Body of pancreas (tissue), 4 donors: ENCODE measurements around the gene SREBF1.

Source experiments
- POLR2A ChIP-seq, 3 donors: fragments of 450-650 bp; IDR thresholded peaks; one replicate each; pipeline ENCODE4 v1.6.1; 2016; ENCODE audit warnings: antibody characterized with exemption in 3 of 3, mild to moderate bottlenecking in 2 of 3
- TF ChIP-seq, protein P1 (sequence below), 7 experiments: fragments of 450-650 bp in 4 of 7; fragments of 200-600 bp in 3 of 7; sonication (generic) in 3 of 7; IDR thresholded peaks; one replicate each; pipeline ENCODE4 v1.5.1; 2016 to 2019; ENCODE audit warnings: antibody characterized with exemption in 7 of 7

DNA sequence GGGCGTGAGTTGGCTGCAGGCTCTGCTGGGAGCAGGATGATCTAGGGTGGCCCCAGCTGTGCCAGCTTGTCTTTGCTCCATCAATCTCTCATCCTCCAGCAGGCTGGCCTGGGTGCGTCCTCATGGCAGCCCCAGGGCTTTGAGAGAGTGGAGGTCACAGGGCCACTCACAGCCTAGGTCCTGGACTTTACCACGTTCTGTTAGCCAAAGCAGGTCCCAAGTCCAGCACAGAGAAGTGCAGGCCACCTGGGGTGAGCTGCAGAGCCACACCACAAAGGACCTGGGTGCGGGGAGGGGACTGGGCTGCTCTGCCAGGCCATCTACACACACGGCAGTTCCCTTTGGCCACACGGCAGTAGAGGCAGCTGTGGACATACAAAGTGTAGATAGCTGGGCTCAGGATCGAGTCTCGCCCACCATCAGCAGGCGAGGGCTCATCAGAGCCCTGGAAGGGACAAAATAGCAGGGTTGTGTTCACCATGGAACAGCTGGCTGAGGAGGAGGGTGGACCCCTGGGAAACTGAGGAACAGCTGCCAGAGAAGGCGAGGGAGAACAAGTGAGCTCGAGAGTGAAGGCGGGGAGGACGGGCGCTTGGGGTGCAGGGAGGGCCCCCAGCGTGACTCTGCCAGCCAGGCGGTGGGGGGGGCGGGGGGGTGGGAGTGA is 30.0 kb downstream of the SREBF1 start:
- TF ChIP-seq, protein P1, sequence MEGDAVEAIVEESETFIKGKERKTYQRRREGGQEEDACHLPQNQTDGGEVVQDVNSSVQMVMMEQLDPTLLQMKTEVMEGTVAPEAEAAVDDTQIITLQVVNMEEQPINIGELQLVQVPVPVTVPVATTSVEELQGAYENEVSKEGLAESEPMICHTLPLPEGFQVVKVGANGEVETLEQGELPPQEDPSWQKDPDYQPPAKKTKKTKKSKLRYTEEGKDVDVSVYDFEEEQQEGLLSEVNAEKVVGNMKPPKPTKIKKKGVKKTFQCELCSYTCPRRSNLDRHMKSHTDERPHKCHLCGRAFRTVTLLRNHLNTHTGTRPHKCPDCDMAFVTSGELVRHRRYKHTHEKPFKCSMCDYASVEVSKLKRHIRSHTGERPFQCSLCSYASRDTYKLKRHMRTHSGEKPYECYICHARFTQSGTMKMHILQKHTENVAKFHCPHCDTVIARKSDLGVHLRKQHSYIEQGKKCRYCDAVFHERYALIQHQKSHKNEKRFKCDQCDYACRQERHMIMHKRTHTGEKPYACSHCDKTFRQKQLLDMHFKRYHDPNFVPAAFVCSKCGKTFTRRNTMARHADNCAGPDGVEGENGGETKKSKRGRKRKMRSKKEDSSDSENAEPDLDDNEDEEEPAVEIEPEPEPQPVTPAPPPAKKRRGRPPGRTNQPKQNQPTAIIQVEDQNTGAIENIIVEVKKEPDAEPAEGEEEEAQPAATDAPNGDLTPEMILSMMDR (IDR thresholded peaks at IDR 0.05) = no peak
- no peak for TF ChIP-seq POLR2A (IDR thresholded peaks at IDR 0.05)
